Neural progenitor cell (in vitro differentiated cells): ENCODE measurements around the gene SLC23A1.

Experiments
- EZH2 ChIP-seq: fragments of 200-600 bp; sonication (generic); IDR thresholded peaks from 2 replicates; pipeline ENCODE4 v1.6.1; 2017; ENCODE audit warnings: antibody characterized with exemption, mild to moderate bottlenecking, moderate library complexity
- TF ChIP-seq, protein P1 (sequence below): fragments of 200-600 bp; sonication (generic); IDR thresholded peaks from 2 replicates; pipeline ENCODE4 v1.5.1; 2017; ENCODE audit warnings: antibody characterized with exemption, mild to moderate bottlenecking

DNA sequence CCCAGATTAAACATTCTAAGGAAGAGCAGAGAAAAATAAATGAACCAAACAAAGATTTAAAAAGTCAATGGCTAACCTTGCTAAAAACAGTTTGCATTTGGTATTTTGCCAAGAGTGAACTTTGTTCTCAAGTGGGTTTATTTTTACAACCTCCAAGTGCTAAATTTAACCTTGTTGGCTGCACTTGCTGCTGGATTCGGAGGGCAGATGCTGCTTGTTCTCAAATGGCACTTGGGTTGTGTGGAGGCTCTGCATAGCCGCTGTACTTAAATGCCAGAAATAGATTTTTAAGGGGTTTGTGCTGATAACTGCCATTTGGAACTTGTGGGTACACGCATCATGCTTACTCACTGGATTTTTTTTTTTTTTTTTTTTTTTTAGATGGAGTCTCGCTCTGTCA is 34.1 kb upstream of the SLC23A1 start:
- TF ChIP-seq, protein P1, sequence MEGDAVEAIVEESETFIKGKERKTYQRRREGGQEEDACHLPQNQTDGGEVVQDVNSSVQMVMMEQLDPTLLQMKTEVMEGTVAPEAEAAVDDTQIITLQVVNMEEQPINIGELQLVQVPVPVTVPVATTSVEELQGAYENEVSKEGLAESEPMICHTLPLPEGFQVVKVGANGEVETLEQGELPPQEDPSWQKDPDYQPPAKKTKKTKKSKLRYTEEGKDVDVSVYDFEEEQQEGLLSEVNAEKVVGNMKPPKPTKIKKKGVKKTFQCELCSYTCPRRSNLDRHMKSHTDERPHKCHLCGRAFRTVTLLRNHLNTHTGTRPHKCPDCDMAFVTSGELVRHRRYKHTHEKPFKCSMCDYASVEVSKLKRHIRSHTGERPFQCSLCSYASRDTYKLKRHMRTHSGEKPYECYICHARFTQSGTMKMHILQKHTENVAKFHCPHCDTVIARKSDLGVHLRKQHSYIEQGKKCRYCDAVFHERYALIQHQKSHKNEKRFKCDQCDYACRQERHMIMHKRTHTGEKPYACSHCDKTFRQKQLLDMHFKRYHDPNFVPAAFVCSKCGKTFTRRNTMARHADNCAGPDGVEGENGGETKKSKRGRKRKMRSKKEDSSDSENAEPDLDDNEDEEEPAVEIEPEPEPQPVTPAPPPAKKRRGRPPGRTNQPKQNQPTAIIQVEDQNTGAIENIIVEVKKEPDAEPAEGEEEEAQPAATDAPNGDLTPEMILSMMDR: no peak
- no peak for TF ChIP-seq EZH2
